Hematopoietic multipotent progenitor cell treated with erythropoietin and hydrocortisone succinate and interleukin-3 and kit ligand, for 17 days (in vitro differentiated cells): Measurements from ENCODE around the gene PHETA1.

ENCODE experiments used
- DNase-seq: peaks from one replicate; pipeline ENCODE4 v3.0.0-alpha.2; 2015; ENCODE audit warnings: low spot score

PHETA1 gene

DNA sequence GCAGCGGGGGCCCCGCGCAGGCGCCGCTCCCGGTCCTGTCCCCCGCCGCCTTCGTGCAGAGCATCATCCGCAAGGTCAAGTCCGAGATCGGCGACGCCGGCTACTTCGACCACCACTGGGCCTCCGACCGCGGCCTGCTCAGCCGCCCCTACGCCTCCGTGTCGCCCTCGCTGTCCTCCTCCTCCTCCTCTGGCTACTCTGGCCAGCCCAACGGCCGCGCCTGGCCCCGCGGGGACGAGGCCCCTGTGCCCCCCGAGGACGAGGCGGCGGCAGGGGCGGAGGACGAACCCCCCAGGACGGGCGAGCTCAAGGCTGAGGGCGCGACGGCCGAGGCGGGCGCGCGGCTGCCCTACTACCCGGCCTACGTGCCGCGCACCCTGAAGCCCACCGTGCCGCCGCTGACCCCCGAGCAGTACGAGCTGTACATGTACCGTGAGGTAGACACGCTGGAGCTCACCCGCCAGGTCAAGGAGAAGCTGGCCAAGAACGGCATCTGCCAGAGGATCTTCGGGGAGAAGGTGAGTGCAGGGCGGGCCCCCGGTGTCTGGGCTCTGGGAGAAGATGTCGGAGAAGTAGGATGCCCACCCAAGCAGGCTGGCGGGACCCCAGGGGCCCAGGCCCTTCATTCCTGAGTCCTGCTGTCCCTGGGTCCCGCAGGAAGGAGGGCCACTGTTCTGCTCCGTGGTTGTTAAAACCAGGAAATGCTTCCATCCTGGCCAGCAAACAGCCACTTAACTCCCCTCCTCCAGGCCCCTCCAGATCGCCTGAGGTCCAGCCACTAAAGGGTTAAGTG, 48.4 kb downstream of the PHETA1 start:
- DNase-seq: no peak

DNA sequence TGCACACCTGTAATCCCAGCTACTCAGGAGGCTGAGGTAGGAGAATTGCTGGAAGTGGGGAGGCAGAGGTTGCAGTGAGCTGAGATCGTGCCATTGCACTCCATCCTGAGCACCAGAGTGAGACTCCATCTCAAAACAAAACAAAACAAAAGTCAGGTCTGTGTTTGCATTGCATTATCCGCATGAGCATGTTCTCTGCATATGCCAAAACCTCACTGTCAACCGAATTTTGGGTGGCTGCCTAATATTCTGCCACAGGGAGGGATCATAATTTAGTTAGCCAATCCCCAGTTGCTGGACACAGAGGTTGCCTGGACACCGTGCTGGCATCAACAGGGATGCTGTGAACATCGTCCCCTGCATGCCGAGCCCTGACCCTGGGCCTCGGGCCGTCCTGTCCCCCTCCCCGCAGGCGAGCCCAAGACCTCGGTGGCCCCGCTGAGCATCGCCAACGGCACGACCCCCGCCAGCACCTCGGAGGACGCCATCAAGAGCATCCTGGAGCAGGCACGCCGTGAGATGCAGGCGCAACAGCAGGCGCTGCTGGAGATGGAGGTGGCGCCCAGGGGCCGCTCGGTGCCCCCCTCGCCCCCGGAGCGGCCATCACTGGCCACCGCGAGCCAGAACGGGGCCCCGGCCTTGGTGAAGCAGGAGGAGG, 49.2 kb downstream of the PHETA1 start:
- no peak for DNase-seq

DNA sequence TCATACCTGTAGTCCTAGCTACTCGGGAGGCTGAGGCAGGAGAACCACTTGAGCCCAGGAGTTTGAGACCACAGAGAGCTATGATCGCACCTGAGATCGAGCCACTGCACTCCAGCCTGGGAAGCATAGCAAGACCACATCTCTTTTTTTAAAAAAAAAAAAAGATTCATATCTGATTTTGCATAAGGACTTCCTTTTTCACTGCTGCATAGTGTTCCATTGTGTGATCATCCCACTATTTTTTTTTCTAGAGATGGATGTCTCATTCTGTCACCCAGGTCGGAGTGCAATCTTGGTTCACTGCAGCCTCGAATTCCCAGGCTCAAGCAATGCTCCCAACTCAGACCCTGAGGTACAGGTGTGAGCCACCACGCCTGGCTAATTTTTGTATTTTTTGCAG, 50.4 kb downstream of the PHETA1 start:
- no peak for DNase-seq

DNA sequence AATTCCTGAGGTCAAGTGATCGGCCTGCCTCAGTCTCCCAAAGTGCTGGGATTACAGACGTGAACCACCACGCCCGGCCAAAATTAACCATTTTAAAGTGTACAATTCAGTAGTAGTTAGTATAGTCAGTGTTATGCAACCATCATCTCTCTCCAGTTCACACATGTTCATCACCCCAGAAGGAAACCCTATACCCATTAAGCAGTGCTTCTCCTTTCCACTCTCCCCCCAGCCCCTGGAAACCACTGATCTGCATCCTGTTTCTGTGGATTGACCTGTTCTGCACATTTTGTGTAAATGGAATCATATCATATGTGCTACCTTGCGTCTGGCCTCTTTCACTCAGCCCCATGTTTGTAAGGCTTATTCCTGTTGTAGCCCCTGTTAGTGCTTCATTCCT, 52.2 kb downstream of the PHETA1 start:
- DNase-seq: no peak

DNA sequence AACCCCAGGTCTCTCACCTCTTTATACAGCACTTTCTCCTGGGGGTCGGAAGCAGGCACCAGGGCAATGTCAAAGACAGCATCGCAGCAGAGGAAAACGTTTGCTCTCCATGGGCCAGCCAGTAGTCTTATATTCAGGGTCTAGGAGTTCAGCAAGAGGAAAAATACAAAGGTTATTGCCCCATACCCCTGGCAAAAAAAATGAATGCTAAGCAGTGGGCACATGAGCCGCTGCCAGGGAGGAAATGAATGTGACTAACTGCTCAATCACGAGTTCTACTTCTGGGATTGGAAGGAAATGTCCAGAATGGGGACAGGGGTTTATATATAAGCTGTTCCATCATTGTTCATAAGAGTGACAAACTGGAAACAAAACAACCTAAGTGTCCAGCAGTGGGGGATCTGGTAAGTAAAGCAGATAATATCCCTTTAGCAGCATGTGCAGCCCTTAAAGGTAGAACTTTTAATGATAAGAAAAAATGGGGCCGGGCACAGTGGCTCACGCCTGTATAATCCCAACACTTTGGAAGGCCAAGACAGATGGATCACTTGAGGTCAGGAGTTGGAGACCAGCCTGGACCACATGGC, 53.8 kb downstream of the PHETA1 start:
- no peak for DNase-seq

DNA sequence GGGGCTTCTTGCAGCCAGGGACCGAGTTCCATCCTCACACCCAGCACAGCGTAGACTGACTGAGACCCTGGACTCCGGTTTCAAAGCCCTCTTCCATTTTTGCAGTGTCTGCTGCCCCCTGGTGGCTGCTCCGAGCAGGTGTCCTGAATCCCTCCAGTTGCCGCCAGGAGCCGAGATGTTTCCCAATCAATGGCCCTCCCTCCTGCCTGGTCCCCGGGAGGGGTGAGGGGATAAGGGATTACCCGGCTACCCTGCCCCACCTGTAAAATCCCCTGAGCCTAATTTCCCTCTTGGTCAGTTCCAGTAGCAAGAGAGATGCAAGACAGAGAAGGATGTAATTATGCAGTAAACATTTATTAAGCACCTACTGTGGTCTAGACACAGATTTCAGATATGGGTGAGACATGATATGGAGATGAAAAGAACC, 55.0 kb downstream of the PHETA1 start:
- DNase-seq: peak; percentile 62

DNA sequence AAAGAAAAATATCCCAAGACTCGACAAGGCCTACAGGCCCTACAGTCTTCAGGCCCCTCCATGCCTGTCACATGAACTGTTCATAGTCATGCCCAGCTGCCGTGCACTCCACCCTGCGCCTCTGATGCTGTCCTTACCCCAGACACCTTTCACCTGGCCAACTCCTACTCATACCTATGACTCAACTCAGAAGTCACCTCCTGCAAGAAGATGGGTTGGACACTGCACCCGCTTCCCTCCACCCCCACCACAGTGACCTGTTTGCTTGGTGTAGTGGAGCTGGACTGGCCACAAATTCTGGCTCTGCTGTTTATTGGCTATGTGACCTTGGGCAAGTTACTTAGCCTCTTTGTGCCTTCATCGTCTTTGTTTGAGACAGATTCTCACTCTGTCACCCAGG, 56.2 kb downstream of the PHETA1 start:
- no peak for DNase-seq

DNA sequence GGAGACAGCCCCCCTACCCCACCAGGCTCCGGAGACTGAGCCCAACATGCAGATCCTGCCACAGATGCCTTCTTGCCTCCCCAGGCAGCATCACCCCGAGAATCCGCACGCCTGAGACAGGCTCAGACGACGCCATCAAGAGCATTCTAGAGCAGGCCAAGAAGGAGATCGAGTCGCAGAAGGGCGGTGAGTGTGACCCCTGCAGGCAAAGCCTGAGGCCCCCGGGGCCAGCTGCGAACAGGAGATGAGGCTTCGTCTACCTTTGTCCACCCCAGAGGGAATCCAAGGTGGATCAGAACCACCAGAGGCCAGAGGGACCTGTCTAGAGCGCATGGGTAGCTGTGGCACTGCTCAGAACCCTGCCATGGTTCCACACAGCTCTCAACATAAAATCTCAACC, 56.9 kb downstream of the PHETA1 start:
- DNase-seq: no peak

DNA sequence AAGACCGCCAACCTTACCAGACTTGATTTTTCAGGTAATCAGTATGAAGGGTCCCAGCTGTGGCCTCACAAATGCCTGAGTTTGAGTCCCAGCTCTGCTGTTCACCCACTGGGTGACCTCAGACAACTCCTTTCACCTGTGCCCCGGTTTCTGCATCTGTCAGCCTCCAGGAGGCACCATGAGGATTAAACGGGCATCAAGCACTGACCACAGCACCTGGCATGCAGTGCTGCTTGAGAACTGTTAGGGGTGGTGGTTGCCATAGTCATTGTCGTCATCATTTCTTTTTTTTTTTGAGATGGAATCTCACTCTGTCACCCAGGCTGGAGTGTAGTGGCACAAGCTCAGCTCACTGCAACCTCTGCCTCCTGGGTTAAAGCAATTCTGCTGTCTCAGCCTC, 57.9 kb downstream of the PHETA1 start:
- no peak for DNase-seq
